AG08396 (cell line): Measurements from ENCODE around the gene RAD51B.

Source experiments
- DNase-seq: peaks from one replicate; pipeline ENCODE4 v3.0.0; 2012; ENCODE audit warnings: low spot score, mixed read lengths

Gene RAD51B

DNA sequence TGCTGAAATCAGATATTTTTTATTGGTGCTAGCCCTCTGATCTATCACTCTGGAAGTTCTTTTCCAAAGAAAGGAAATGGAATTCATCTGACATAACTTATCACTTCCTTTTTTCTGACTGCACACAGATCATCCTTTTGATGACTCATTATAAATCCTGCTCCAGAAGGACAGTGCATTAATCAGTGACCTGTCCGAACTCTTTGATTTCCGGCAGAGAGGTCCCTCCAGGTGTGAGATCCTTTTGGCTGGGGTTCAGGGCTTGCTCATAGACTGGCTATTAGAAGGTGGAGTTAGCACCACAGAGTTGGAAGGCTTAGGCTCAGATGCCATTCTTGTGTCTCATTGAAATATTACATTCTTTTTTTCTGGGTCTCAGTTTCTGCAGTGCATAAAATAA lies 645.1 kb downstream of the RAD51B start:
- DNase-seq, result peak; percentile 29

GRCh38 chr14:68466491-68466977 lies 647.0 kb downstream of the RAD51B start:
- DNase-seq, result peak; percentile 84

GRCh38 chr14:68467425-68467824 lies 647.8 kb downstream of the RAD51B start:
- DNase-seq, result no peak

GRCh38 chr14:68468437-68469207 lies 649.0 kb downstream of the RAD51B start:
- no peak for DNase-seq

- no peak for DNase-seq
Measured at GRCh38 chr14:68469208-68469713, 649.7 kb downstream of the RAD51B start.

GRCh38 chr14:68470361-68470760 lies 650.8 kb downstream of the RAD51B start:
- no peak for DNase-seq

GRCh38 chr14:68471029-68471963 lies 651.7 kb downstream of the RAD51B start:
- no peak for DNase-seq

DNA sequence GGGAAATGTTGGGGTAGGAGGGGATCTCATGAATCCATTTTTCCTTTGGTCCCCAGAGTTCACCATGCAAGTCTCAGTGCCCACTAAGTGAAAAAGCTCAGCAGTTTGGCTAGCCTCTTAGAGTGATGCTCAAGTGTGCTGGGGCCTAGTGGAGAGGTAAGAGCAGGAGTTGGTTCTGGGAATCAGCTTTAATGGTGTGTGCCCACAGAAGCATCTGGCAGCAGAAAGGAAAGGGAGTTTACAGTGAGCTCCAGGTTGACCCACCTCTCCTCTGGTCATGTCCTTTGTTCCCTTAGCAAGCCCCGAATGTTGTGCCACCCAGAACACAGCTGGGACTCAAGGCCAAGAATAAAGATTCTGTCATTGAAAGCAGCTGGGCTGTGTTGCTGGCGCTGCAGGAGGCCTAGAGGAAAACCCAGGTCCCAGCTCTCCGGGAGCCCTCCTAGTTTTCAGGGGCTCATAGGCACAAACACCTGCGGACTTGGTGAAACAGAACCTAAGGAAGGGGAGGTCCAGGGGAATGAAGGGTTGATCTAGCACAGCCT lies 652.5 kb downstream of the RAD51B start:
- no peak for DNase-seq

GRCh38 chr14:68473069-68473468 lies 653.5 kb downstream of the RAD51B start:
- no peak for DNase-seq

DNA sequence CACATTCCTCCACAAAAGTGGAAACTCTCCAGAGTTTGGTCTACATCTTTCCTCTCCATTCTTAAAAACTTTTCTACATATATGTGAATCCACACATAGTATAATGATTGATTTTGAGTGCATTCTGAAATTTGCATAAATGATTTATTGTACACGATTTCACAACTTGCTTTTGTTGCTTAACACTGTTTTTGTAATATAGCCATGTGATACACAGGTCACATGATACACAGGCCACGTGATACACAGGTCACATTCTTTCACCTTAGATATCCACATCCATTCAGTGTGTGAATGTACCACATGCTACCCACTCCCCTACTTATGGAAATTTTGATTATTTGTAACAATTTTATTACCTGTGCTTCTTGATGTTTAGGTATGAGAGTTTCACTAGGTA lies 654.2 kb downstream of the RAD51B start:
- DNase-seq, result no peak

DNA sequence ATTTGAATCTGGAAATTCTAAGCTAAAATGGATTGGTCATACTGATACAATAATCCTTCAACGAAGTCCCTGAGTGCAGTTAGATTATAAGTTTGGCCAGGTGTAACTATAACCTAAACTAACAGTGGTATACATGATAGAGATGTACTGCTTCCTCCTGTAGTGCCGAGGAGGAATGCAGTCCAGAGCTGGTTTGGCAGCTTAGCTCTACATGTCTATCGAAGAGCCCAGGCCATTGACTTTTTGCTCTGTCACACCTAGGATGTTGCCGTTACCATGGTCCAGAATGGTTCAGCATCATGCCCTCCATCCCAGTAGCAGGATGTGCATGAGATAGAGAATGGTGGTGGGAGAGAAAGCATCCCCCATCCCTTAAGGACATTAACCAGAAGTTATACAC lies 655.2 kb downstream of the RAD51B start:
- no peak for DNase-seq

DNA sequence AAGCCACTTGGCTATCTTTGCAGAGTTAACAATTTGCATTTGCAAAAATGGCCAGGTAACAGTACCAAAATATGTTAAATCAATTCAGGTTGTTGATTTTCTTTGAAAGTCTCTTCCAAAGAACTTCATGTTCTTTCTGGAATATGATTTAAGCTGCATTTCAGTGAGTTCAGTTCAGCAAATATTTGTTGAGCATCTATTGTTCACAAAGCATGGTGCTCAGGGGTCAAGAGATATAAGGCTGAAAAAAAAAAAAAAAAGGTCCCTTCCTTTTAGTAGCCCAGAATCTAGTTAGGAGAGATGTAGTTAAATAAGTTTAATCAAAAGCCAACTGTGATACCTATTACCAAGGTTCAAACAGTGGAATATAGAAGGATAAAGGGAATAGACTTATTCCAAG lies 656.2 kb downstream of the RAD51B start:
- DNase-seq, result no peak

- DNase-seq, result peak; percentile 28
Measured at GRCh38 chr14:68476212-68477109, 656.9 kb downstream of the RAD51B start.

- DNase-seq, result no peak
Measured at GRCh38 chr14:68477110-68477455, 657.5 kb downstream of the RAD51B start.

DNA sequence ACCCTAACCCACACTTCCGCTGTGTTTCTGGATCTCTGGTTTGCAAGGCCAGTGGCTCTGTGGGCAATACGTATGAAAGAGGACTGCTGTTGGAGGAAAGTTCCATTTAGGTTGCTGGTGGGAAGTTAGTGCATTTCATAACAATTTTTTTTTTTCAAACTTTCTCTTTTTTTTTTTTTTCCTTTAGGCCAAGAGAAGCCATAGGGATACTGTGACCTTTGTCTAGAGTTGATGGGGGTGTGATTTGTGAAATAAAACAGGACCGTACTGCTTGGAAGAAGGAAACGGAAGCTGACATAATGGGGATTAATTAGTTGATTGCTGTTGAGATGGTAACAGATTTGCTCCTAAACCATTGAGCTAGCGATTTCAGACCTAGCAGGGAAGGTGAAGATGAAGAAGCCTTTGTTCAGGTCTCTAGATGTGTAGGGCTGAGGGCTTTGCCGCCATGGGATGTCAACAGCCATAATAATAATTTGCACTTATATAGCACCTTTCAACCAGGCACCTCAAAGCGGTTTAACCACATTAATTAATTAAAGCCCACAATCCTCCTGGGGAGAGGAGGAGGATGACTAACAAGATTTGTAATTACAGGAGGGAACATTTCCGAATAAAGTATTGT lies 658.0 kb downstream of the RAD51B start:
- DNase-seq, result no peak

GRCh38 chr14:68479247-68479646 lies 659.7 kb downstream of the RAD51B start:
- DNase-seq, result no peak

GRCh38 chr14:68482018-68482417 lies 662.4 kb downstream of the RAD51B start:
- no peak for DNase-seq

DNA sequence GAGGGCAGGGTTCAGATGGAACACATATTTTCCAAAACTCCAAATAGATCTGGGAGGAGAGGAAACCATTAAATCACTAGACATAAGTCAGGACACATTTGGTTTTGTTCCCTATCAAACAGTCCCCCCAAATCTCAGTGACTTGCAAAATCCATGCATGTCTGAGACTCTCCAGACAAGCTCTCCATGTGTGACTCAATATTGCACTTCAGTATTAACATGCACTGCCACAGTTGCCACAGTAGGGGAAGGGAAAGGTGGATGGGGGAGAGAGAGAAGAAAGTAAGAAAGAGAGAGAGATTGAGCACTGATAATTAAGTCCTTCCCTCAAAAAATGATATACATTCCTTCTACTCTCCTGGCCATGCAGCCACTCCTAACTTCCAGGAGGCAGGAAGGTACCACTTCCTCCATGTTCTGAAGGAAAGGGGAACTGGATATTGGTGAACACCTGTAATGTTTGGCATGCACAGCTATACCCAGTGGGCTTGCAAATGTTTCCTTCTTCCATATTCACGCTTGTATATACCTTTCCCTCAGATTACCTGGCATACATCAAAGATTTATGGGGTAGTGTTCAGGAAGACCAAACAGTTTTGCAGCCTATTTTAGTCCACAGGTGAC lies 663.3 kb downstream of the RAD51B start:
- DNase-seq, result no peak

- DNase-seq, result no peak
Measured at GRCh38 chr14:68486033-68486732, 666.6 kb downstream of the RAD51B start.

GRCh38 chr14:68486809-68487208 lies 667.2 kb downstream of the RAD51B start:
- no peak for DNase-seq
